IPS-18c (cell line): ENCODE data around the gene TECPR2.
"Not testable (repeated sequence)": the region's sequence is repeated elsewhere in the genome, so short reads cannot be mapped to it uniquely, and the experiment has no call there.

Source experiments
- H3K4me3 ChIP-seq: 2 replicates; pipeline ENCODE4 v1.7.0; 2013; ENCODE audit warnings: low read depth, mild to moderate bottlenecking, low read length, moderate library complexity; ENCODE audit not compliant: insufficient read depth
- H3K9me3 ChIP-seq: one replicate; pipeline ENCODE4 v1.6.1; 2013; ENCODE audit warnings: mild to moderate bottlenecking, low read length, moderate library complexity; ENCODE audit not compliant: control insufficient read depth, insufficient read depth

Gene TECPR2

GRCh38 chr14:102329381-102329780 is 33.4 kb upstream of the TECPR2 start:
- H3K4me3 ChIP-seq, H3K9me3 ChIP-seq: not testable (repeated sequence)

GRCh38 chr14:102330806-102331205 is 31.9 kb upstream of the TECPR2 start:
- no peaks in the 10 kb centered on the region for H3K9me3 ChIP-seq
- H3K4me3 ChIP-seq = no peak overlapping the region

- no peaks in the 10 kb centered on the region for H3K9me3 ChIP-seq
- no peak overlapping the region for H3K4me3 ChIP-seq
Observed at GRCh38 chr14:102333390-102333789, 29.4 kb upstream of the TECPR2 start.

GRCh38 chr14:102333795-102334705 is 28.7 kb upstream of the TECPR2 start:
- Histone ChIP-seq H3K4me3 (no peak overlapping the region), H3K9me3 (no peaks in the 10 kb centered on the region)

GRCh38 chr14:102335163-102335562 is 27.6 kb upstream of the TECPR2 start:
- H3K9me3 ChIP-seq = no peaks in the 10 kb centered on the region
- no peak overlapping the region for H3K4me3 ChIP-seq

- no peaks in the 10 kb centered on the region for H3K9me3 ChIP-seq
- H3K4me3 ChIP-seq = no peak overlapping the region
Observed at GRCh38 chr14:102338724-102339123, 24.0 kb upstream of the TECPR2 start.

GRCh38 chr14:102341566-102341965 is 21.2 kb upstream of the TECPR2 start:
- Histone ChIP-seq H3K9me3 (no peaks in the 10 kb centered on the region), H3K4me3 (no peak overlapping the region)

GRCh38 chr14:102342238-102342637 is 20.5 kb upstream of the TECPR2 start:
- H3K9me3 ChIP-seq = no peaks in the 10 kb centered on the region

GRCh38 chr14:102344084-102344483 is 18.7 kb upstream of the TECPR2 start:
- Histone ChIP-seq H3K4me3 (no peak overlapping the region), H3K9me3 (no peaks in the 10 kb centered on the region)

More at GRCh38 chr14:102342238-102342637, 20.5 kb upstream of the TECPR2 start:
- no peak overlapping the region for H3K4me3 ChIP-seq

- H3K4me3 ChIP-seq = no peak overlapping the region
- no peaks in the 10 kb centered on the region for H3K9me3 ChIP-seq
Observed at GRCh38 chr14:102344485-102344884, 18.3 kb upstream of the TECPR2 start.

- Histone ChIP-seq H3K9me3 (no peaks in the 10 kb centered on the region), H3K4me3 (no peak overlapping the region)
Observed at GRCh38 chr14:102345232-102345631, 17.5 kb upstream of the TECPR2 start.

GRCh38 chr14:102346645-102347044 is 16.1 kb upstream of the TECPR2 start:
- Histone ChIP-seq H3K9me3 (no peaks in the 10 kb centered on the region), H3K4me3 (no peak overlapping the region)

- H3K4me3 ChIP-seq = no peak overlapping the region
- no peaks in the 10 kb centered on the region for H3K9me3 ChIP-seq
Observed at GRCh38 chr14:102348376-102348775, 14.4 kb upstream of the TECPR2 start.

GRCh38 chr14:102351023-102351422 is 11.7 kb upstream of the TECPR2 start:
- H3K4me3 ChIP-seq = no peak overlapping the region
- H3K9me3 ChIP-seq = no peaks in the 10 kb centered on the region

- H3K9me3 ChIP-seq, H3K4me3 ChIP-seq: not testable (repeated sequence)
Observed at GRCh38 chr14:102351593-102351992, 11.1 kb upstream of the TECPR2 start.

GRCh38 chr14:102352213-102352612 is 10.5 kb upstream of the TECPR2 start:
- Histone ChIP-seq H3K9me3 (no peaks in the 10 kb centered on the region), H3K4me3 (no peak overlapping the region)

- Histone ChIP-seq H3K4me3 (no peak overlapping the region), H3K9me3 (no peaks in the 10 kb centered on the region)
Observed at GRCh38 chr14:102353126-102353619, 9.6 kb upstream of the TECPR2 start.

GRCh38 chr14:102356280-102356679 is 6.5 kb upstream of the TECPR2 start:
- H3K4me3 ChIP-seq = no peak overlapping the region
- H3K9me3 ChIP-seq = no peaks in the 10 kb centered on the region
